ENCODE results near the gene SLC39A11.

- TF ChIP-seq POLR2A (IDR thresholded peaks at IDR 0.05) (no peak), CTCF (IDR thresholded peaks at IDR 0.05) (no peak)
Measured at GRCh38 chr17:73021771-73022170, 70.7 kb downstream of the SLC39A11 start.
